ENCODE data around the gene HBA1.
"Not testable (repeated sequence)": the region's sequence is repeated elsewhere in the genome, so short reads cannot be mapped to it uniquely, and the experiment has no call there.

HBA1 gene

GRCh38 chr16:211631-212180, 35.2 kb downstream of the HBA1 start:
- not testable (repeated sequence) for DNase-seq

GRCh38 chr16:212999-213398, 36.5 kb downstream of the HBA1 start:
- DNase-seq = no peak

- DNase-seq = no peak
Measured at GRCh38 chr16:220021-220420, 43.5 kb downstream of the HBA1 start.

Measured in effector CD4-positive, alpha-beta T cell (primary cell).